Measurements from ENCODE around the gene ANKRD39.

- TF ChIP-seq CTCF (conservative IDR thresholded peaks at IDR 0.05 in 1 of 2, IDR thresholded peaks at IDR 0.05 in 1 of 2; ENCODE audit: low read depth in 1 of 2, low read length in 2 of 2) (no peak), EZH2 (IDR thresholded peaks at IDR 0.05; ENCODE audit: low read length, missing control alignments) (no peak)
Observed at GRCh38 chr2:96879545-96880040, 21.8 kb upstream of the ANKRD39 start.

Data from fibroblast of lung (primary cell).